ENCODE results near the gene DUT. TPM values are rescaled to one million over a fixed set of nuclear protein-coding genes. Genes with fewer than 3 reads are reported as not detected.

Gene DUT
- total and polyA plus RNA-seq, 10 donors: 72.6 to 145 (median 85.9) TPM

DNA sequence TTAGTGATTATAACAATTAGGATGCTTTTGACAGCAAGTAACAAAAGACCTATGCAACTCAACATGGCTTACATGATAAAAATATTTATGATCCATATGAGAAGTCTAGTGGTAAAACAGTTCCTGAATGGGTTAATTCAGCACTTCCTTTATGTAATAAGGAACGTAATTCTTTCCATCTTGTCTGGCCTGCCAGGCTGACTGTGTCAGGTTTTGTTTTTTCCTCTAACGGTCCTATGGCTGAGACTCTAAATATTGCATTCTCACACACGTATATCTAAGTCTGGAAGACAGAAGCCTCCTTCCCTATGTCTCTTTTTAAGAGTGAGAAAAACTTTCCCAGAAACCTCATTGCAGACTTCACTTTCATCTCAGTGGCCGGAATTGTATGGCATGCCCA is 50.6 kb downstream of the DUT start:
- intact Hi-C loops (cut with DNase I; ENCODE audit: low total_unique reads): no loop called here
- no peaks in the 10 kb centered on the region for H3K27me3 ChIP-seq (replicated peaks in 1 of 7)
- no peaks in the 10 kb centered on the region for H3K36me3 ChIP-seq
- H3K27ac ChIP-seq: no peak overlapping the region
- no peaks in the 10 kb centered on the region for H3K9me3 ChIP-seq
- TF ChIP-seq, protein P1, sequence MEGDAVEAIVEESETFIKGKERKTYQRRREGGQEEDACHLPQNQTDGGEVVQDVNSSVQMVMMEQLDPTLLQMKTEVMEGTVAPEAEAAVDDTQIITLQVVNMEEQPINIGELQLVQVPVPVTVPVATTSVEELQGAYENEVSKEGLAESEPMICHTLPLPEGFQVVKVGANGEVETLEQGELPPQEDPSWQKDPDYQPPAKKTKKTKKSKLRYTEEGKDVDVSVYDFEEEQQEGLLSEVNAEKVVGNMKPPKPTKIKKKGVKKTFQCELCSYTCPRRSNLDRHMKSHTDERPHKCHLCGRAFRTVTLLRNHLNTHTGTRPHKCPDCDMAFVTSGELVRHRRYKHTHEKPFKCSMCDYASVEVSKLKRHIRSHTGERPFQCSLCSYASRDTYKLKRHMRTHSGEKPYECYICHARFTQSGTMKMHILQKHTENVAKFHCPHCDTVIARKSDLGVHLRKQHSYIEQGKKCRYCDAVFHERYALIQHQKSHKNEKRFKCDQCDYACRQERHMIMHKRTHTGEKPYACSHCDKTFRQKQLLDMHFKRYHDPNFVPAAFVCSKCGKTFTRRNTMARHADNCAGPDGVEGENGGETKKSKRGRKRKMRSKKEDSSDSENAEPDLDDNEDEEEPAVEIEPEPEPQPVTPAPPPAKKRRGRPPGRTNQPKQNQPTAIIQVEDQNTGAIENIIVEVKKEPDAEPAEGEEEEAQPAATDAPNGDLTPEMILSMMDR (IDR thresholded peaks at IDR 0.05 in 8 of 11, conservative IDR thresholded peaks at IDR 0.05 in 3 of 11): no peak
- no peak for TF ChIP-seq POLR2AphosphoS5 (IDR thresholded peaks at IDR 0.05)
- no peak for TF ChIP-seq POLR2A (IDR thresholded peaks at IDR 0.05)
- DNase-seq: no peak
- no peaks in the 10 kb centered on the region for H3K4me1 ChIP-seq
- 34 to 46% (median 43%) methylated on average over 4 of the region's 4 CpGs for WGBS, 5 donors
- no peak overlapping the region for H3K4me3 ChIP-seq

DNA sequence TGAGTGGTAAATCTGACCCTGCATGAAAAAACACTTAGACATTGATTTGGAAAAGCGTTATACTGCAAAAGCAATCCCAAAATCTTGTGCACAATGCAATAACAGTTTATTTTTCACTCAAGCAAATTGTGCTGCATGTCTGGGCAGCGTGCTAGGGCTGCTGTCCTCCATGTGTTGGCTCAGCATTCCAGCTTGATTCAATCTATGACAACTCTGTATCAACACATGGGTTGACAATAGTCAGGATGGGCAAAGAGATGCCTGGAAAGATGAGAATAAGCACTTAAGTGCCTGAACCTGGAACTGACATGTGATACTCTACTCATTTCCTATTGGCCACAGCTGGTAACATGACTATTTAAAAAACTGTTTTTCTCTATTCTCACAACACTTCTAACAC is 51.8 kb downstream of the DUT start:
- H3K4me1 ChIP-seq: no peaks in the 10 kb centered on the region
- WGBS, 5 donors: 83 to 90% (median 88%) methylated on average over 2 of the region's 2 CpGs
- H3K4me3 ChIP-seq: no peak overlapping the region
- H3K36me3 ChIP-seq: no peaks in the 10 kb centered on the region
- intact Hi-C loops (cut with DNase I; ENCODE audit: low total_unique reads): no loop called here
- no peaks in the 10 kb centered on the region for H3K27me3 ChIP-seq (replicated peaks in 1 of 7)
- TF ChIP-seq POLR2A (IDR thresholded peaks at IDR 0.05): no peak
- TF ChIP-seq, protein P1 (IDR thresholded peaks at IDR 0.05 in 8 of 11, conservative IDR thresholded peaks at IDR 0.05 in 3 of 11): no peak
- no peak for TF ChIP-seq POLR2AphosphoS5 (IDR thresholded peaks at IDR 0.05)
- DNase-seq: no peak
- H3K9me3 ChIP-seq: no peaks in the 10 kb centered on the region
- no peak overlapping the region for H3K27ac ChIP-seq

GRCh38 chr15:48384616-48385015 is 53.4 kb downstream of the DUT start:
- H3K4me1 ChIP-seq: no peaks in the 10 kb centered on the region
- WGBS, 5 donors: 95 to 99% (median 97%) methylated on average over 3 of the region's 3 CpGs
- intact Hi-C loops (cut with DNase I; ENCODE audit: low total_unique reads): no loop called here

GRCh38 chr15:48385031-48385830 is 54.0 kb downstream of the DUT start:
- Histone ChIP-seq H3K36me3 (no peaks in the 10 kb centered on the region), H3K4me1 (no peaks in the 10 kb centered on the region), H3K4me3 (no peak overlapping the region), H3K27me3 (replicated peaks in 1 of 7) (no peaks in the 10 kb centered on the region), H3K27ac (no peak overlapping the region), H3K9me3 (no peaks in the 10 kb centered on the region)
- WGBS, 5 donors: 76 to 89% (median 87%) methylated on average over 4 of the region's 4 CpGs
- DNase-seq: no peak
- TF ChIP-seq POLR2A (IDR thresholded peaks at IDR 0.05) (no peak), POLR2AphosphoS5 (IDR thresholded peaks at IDR 0.05) (no peak)
- TF ChIP-seq, protein P1 (IDR thresholded peaks at IDR 0.05 in 8 of 11, conservative IDR thresholded peaks at IDR 0.05 in 3 of 11): no peak
- intact Hi-C loops (cut with DNase I; ENCODE audit: low total_unique reads): no loop called here

More at GRCh38 chr15:48384616-48385015, 53.4 kb downstream of the DUT start:
- H3K4me3 ChIP-seq: no peak overlapping the region
- H3K27me3 ChIP-seq (replicated peaks in 1 of 7): no peaks in the 10 kb centered on the region
- no peak for DNase-seq
- H3K27ac ChIP-seq: no peak overlapping the region
- no peaks in the 10 kb centered on the region for H3K36me3 ChIP-seq
- TF ChIP-seq POLR2AphosphoS5 (IDR thresholded peaks at IDR 0.05): no peak
- TF ChIP-seq, protein P1 (IDR thresholded peaks at IDR 0.05 in 8 of 11, conservative IDR thresholded peaks at IDR 0.05 in 3 of 11): no peak
- TF ChIP-seq POLR2A (IDR thresholded peaks at IDR 0.05): no peak
- no peaks in the 10 kb centered on the region for H3K9me3 ChIP-seq

All from spleen (tissue), 11 donors.